ENCODE measurements around the gene KDM4C.
"Not testable (repeated sequence)": the region's sequence is repeated elsewhere in the genome, so short reads cannot be mapped to it uniquely, and the experiment has no call there.

The KDM4C gene

GRCh38 chr9:6716766-6717165 lies 41.0 kb upstream of the KDM4C start:
- DNase-seq (ENCODE audit: low spot score), result no peak
- no peak for TF ChIP-seq CTCF (IDR thresholded peaks at IDR 0.05; ENCODE audit: extremely low read depth, missing control alignments)

- no peak for TF ChIP-seq CTCF (IDR thresholded peaks at IDR 0.05; ENCODE audit: extremely low read depth, missing control alignments)
- no peak for DNase-seq (ENCODE audit: low spot score)
These were observed 33.8 kb upstream of the KDM4C start for GRCh38 chr9:6723881-6724420.

- no peak for DNase-seq (ENCODE audit: low spot score)
- no peak for TF ChIP-seq CTCF (IDR thresholded peaks at IDR 0.05; ENCODE audit: extremely low read depth, missing control alignments)
These were observed 24.5 kb upstream of the KDM4C start for GRCh38 chr9:6733257-6733656.

GRCh38 chr9:6733831-6734230 lies 23.9 kb upstream of the KDM4C start:
- no peak for DNase-seq (ENCODE audit: low spot score)
- no peak for TF ChIP-seq CTCF (IDR thresholded peaks at IDR 0.05; ENCODE audit: extremely low read depth, missing control alignments)

GRCh38 chr9:6735422-6735821 lies 22.4 kb upstream of the KDM4C start:
- TF ChIP-seq CTCF (IDR thresholded peaks at IDR 0.05; ENCODE audit: extremely low read depth, missing control alignments), result no peak
- DNase-seq (ENCODE audit: low spot score), result no peak

GRCh38 chr9:6739218-6739617 lies 18.6 kb upstream of the KDM4C start:
- peak; percentile 26 for DNase-seq (ENCODE audit: low spot score)

GRCh38 chr9:6748861-6749260 lies 8.9 kb upstream of the KDM4C start:
- not testable (repeated sequence) for DNase-seq (ENCODE audit: low spot score)

More at GRCh38 chr9:6739218-6739617, 18.6 kb upstream of the KDM4C start:
- TF ChIP-seq CTCF (IDR thresholded peaks at IDR 0.05; ENCODE audit: extremely low read depth, missing control alignments), result no peak

- not testable (repeated sequence) for DNase-seq (ENCODE audit: low spot score)
These were observed 2.9 kb upstream of the KDM4C start for GRCh38 chr9:6754861-6755260.

GRCh38 chr9:6757132-6757455 lies 679 bp upstream of the KDM4C start:
- no peak for DNase-seq (ENCODE audit: low spot score)
- TF ChIP-seq CTCF (IDR thresholded peaks at IDR 0.05; ENCODE audit: extremely low read depth, missing control alignments), result no peak

Data from GM20000 (cell line).